GM12864 (cell line): ENCODE data around the gene CA6.
A peak's percentile ranks its signal among the peaks of the same experiment; 100 is the strongest.
"Not testable (repeated sequence)": the region's sequence is repeated elsewhere in the genome, so short reads cannot be mapped to it uniquely, and the experiment has no call there.

Experiments
- DNase-seq: peaks from one replicate; pipeline ENCODE4 v3.0.0-alpha.2; 2011; ENCODE audit warnings: low read depth
- H3K4me3 ChIP-seq: 2 replicates; pipeline ENCODE4 v1.5.1; 2011; ENCODE audit warnings: mild to moderate bottlenecking, low read depth, low read length, control low read depth
- CTCF ChIP-seq: IDR thresholded peaks from 2 replicates; pipeline ENCODE4 v1.5.1; 2011; ENCODE audit warnings: low read depth, mild to moderate bottlenecking, moderate library complexity, low read length, control low read depth, inconsistent platforms; ENCODE audit errors: missing control alignments

The CA6 gene

GRCh38 chr1:8992936-8993687, 47.4 kb downstream of the CA6 start:
- TF ChIP-seq CTCF, result peak; percentile 1
- DNase-seq, result no peak
- H3K4me3 ChIP-seq, result no peak overlapping the region

GRCh38 chr1:8993962-8994675, 48.5 kb downstream of the CA6 start:
- not testable (repeated sequence) for DNase-seq, H3K4me3 ChIP-seq

- not testable (repeated sequence) for DNase-seq, H3K4me3 ChIP-seq
Observed at GRCh38 chr1:9001534-9002214, 56.0 kb downstream of the CA6 start.

GRCh38 chr1:9002215-9002560, 56.5 kb downstream of the CA6 start:
- not testable (repeated sequence) for DNase-seq, H3K4me3 ChIP-seq

- no peak for DNase-seq
Observed at GRCh38 chr1:9004031-9004699, 58.5 kb downstream of the CA6 start.

GRCh38 chr1:9004700-9005394, 59.2 kb downstream of the CA6 start:
- peak; percentile 99 for TF ChIP-seq CTCF
- DNase-seq, result no peak
- H3K4me3 ChIP-seq, result no peak overlapping the region

More at GRCh38 chr1:9004031-9004699, 58.5 kb downstream of the CA6 start:
- no peak overlapping the region for H3K4me3 ChIP-seq
- no peak for TF ChIP-seq CTCF

- TF ChIP-seq CTCF, result no peak
- no peak for DNase-seq
- H3K4me3 ChIP-seq, result no peak overlapping the region
Observed at GRCh38 chr1:9005395-9005708, 59.7 kb downstream of the CA6 start.
